ENCODE measurements around the gene DCAF4L1.

GRCh38 chr4:42008011-42008786 is 26.6 kb downstream of the DCAF4L1 start:
- TF ChIP-seq CTCF (IDR thresholded peaks at IDR 0.05) = no peak
- TF ChIP-seq POLR2AphosphoS5 (IDR thresholded peaks at IDR 0.05) = no peak
